ENCODE measurements around the gene RAF1. TPM values are rescaled to one million over a fixed set of nuclear protein-coding genes. Genes with fewer than 3 reads are reported as not detected.

Gene RAF1
- total RNA-seq, 2 donors from 2014 or later = 140 to 178 TPM

Other genes with a start within 250 kb of the RAF1 start
- 10 to 100 TPM; 12.8 to 12.9 TPM for gene TSEN2, start 179.6 kb downstream of the RAF1 start, total RNA-seq
- gene MKRN2OS, start 118.6 kb downstream of the RAF1 start, total RNA-seq = not detected
- gene MKRN2, start 107.0 kb downstream of the RAF1 start, total RNA-seq = 10 to 100 TPM; 24.7 to 30.5 TPM
- 1 to 10 TPM; 1.8 to 2.3 TPM for gene TMEM40, start 95.1 kb upstream of the RAF1 start, total RNA-seq
- 10 to 100 TPM; 45.2 to 77.4 TPM for gene CAND2, start 132.6 kb upstream of the RAF1 start, total RNA-seq
- gene RPL32, start 177.4 kb upstream of the RAF1 start, total RNA-seq = 100 to 1,000 TPM; 626 to 829 TPM

All from right atrium auricular region (tissue), 2 donors.